HepG2 (cell line): ENCODE data around the gene PPP4R4. TPM values are rescaled to one million over a fixed set of nuclear protein-coding genes. Genes with fewer than 3 reads are reported as not detected.

ENCODE experiments used
- ARID2 ChIP-seq: sonication (generic); formaldehyde crosslinking; IDR thresholded peaks from 2 replicates; pipeline ENCODE4 v1.8.1; 2022; ENCODE audit warnings: mild to moderate bottlenecking, missing genetic modification reagents, borderline replicate concordance
- CREM ChIP-seq, 2 experiments: sonication (generic) in 1 of 2; formaldehyde crosslinking in 1 of 2; IDR thresholded peaks; 2 replicates each; pipeline versions ENCODE4 v1.4.0 to v1.6.1; 2016 to 2020; ENCODE audit warnings: antibody characterized with exemption in 1 of 2, mild to moderate bottlenecking in 1 of 2, missing genetic modification reagents in 1 of 2
- FOXP1 ChIP-seq, 2 experiments: fragments of 450-650 bp in 1 of 2; IDR thresholded peaks; 2 replicates each; pipeline ENCODE4 v1.6.1; 2017 to 2018; ENCODE audit warnings: antibody characterized with exemption in 1 of 2
- GFI1 ChIP-seq: sonication (generic); formaldehyde crosslinking; IDR thresholded peaks from 2 replicates; pipeline ENCODE4 v1.5.0; 2020; ENCODE audit warnings: missing genetic modification reagents, mild to moderate bottlenecking, borderline replicate concordance
- MIXL1 ChIP-seq: IDR thresholded peaks from 2 replicates; pipeline ENCODE4 v1.6.1; 2016
- NFE2 ChIP-seq: sonication (generic); formaldehyde crosslinking; IDR thresholded peaks from 2 replicates; pipeline ENCODE4 v1.4.0; 2020; ENCODE audit warnings: missing genetic modification reagents
- PAXIP1 ChIP-seq: sonication (generic); formaldehyde crosslinking; conservative IDR thresholded peaks from 2 replicates; pipeline ENCODE4 v1.4.0; 2020; ENCODE audit warnings: mild to moderate bottlenecking, missing genetic modification reagents, moderate library complexity
- RXRB ChIP-seq: IDR thresholded peaks from 2 replicates; pipeline ENCODE4 v1.6.1; 2016; ENCODE audit warnings: borderline replicate concordance, missing genetic modification reagents, missing compliant biosample characterization
- SMC3 ChIP-seq: IDR thresholded peaks from 2 replicates; pipeline ENCODE4 v1.6.1; 2011; ENCODE audit warnings: low read length, improper control_type of control experiment
- SOX5 ChIP-seq: IDR thresholded peaks from 2 replicates; pipeline ENCODE4 v1.6.1; 2016; ENCODE audit warnings: borderline replicate concordance
- TEAD3 ChIP-seq: optimal IDR thresholded peaks from 2 replicates; pipeline ENCODE3; 2016; ENCODE audit warnings: borderline replicate concordance
- ZFAT ChIP-seq: sonication (generic); formaldehyde crosslinking; conservative IDR thresholded peaks from 2 replicates; pipeline ENCODE4 v1.8.1; 2023; ENCODE audit warnings: missing genetic modification reagents, inconsistent platforms
- ZNF510 ChIP-seq: sonication (generic); formaldehyde crosslinking; IDR thresholded peaks from 2 replicates; pipeline ENCODE4 v1.4.0; 2020; ENCODE audit warnings: low read depth, mild to moderate bottlenecking, missing genetic modification reagents
- ZNF557 ChIP-seq: sonication (generic); formaldehyde crosslinking; IDR thresholded peaks from 2 replicates; pipeline ENCODE4 v1.4.0; 2020; ENCODE audit warnings: missing genetic modification reagents
- ZNF691 ChIP-seq: sonication (generic); formaldehyde crosslinking; IDR thresholded peaks from 2 replicates; pipeline ENCODE4 v1.4.0; 2020; ENCODE audit warnings: missing genetic modification reagents, low read depth, mild to moderate bottlenecking, borderline replicate concordance
- ZSCAN29 ChIP-seq: sonication (generic); formaldehyde crosslinking; conservative IDR thresholded peaks from 2 replicates; pipeline ENCODE4 v1.4.0; 2020; ENCODE audit warnings: mild to moderate bottlenecking, missing genetic modification reagents
- polyA plus RNA-seq, 8 experiments: library from polyadenylated mRNA; depleted of rRNA in 3 of 8; stranded (reverse) in 7 of 8; unstranded in 1 of 8; fragments of >200 nt; fragmentation: Illumina TruSeq in 4 of 8; extraction: Trizol in 4 of 8; gene quantifications; 2 replicates each; pipeline versions ENCODE4 v1.2.1 to v1.2.3, GENCODE V29; 2011 to 2016; ENCODE audit warnings: low read depth in 4 of 8, missing spikeins in 1 of 8, mixed read lengths in 1 of 8; ENCODE audit not compliant: insufficient read depth in 1 of 8
- total RNA-seq, 5 experiments: library from RNA; depleted of rRNA; stranded (reverse); fragments of >200 nt; fragmentation: Illumina TruSeq; extraction: Trizol; gene quantifications; 2 replicates each; pipeline ENCODE4 v1.2.3, GENCODE V29; 2016; ENCODE audit warnings: low read depth in 1 of 5
- TF ChIP-seq, protein P1 (sequence below), 2 experiments: sonication (generic) in 1 of 2; formaldehyde crosslinking in 1 of 2; IDR thresholded peaks; 2 replicates each; pipeline versions ENCODE4 v1.4.0 to v1.6.1; 2018 to 2020; ENCODE audit warnings: missing genetic modification reagents in 2 of 2, borderline replicate concordance in 1 of 2, low read depth in 1 of 2, mild to moderate bottlenecking in 1 of 2, missing biosample characterization in 1 of 2
- TF ChIP-seq, protein P2 (sequence below): sonication (generic); formaldehyde crosslinking; IDR thresholded peaks from 2 replicates; pipeline ENCODE4 v1.4.0; 2020; ENCODE audit warnings: missing genetic modification reagents, mild to moderate bottlenecking, borderline replicate concordance
- TF ChIP-seq, protein P3 (sequence below): sonication (generic); formaldehyde crosslinking; IDR thresholded peaks from 2 replicates; pipeline ENCODE4 v1.5.0; 2020; ENCODE audit warnings: mild to moderate bottlenecking, missing genetic modification reagents, moderate library complexity

PPP4R4 gene
- total and polyA plus RNA-seq, 2 of the 13 experiments (the other 11 are each of a cell fraction or from before 2014, with no cell fraction given) = 9.5 to 19.8 TPM

DNA sequence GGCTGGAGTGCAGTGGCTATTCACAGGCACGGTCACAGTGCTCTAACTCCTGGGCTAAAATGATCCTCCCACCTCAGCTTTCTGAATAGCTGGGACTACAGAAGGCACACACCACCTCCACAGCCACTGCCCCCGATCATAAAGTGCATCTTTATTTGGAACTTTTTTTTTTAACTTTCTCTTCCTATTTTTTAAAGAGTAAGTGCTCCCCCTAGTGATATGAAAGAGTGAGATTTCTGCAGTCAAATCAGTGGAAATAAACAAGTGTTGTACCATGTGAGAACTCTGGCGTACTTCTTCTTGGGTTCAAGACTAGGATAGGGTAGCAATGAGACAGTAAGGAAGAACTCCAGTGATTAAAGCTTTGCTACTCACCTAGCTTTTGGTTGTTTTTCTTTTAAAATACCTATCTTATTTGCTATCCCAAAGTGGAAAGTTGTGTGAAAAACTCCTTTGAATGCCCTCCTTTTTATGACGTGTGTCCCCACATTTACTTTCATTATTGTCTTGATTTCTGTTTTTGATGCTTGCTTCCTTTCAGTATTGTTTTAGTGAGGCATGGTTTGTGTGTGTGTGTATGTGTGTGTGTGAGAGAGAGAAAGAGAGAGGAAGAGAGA is 6.6 kb downstream of the PPP4R4 start (continued):
- TF ChIP-seq, protein P1, sequence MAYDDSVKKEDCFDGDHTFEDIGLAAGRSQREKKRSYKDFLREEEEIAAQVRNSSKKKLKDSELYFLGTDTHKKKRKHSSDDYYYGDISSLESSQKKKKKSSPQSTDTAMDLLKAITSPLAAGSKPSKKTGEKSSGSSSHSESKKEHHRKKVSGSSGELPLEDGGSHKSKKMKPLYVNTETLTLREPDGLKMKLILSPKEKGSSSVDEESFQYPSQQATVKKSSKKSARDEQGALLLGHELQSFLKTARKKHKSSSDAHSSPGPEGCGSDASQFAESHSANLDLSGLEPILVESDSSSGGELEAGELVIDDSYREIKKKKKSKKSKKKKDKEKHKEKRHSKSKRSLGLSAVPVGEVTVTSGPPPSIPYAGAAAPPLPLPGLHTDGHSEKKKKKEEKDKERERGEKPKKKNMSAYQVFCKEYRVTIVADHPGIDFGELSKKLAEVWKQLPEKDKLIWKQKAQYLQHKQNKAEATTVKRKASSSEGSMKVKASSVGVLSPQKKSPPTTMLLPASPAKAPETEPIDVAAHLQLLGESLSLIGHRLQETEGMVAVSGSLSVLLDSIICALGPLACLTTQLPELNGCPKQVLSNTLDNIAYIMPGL (CRISPR knock-in tag; IDR thresholded peaks at IDR 0.05; ENCODE audit: borderline replicate concordance in 1 of 2, low read depth in 1 of 2) = peak in 1 of 2 experiments; percentile 59; a peak in 1 of 4 replicates
- no peak for TF ChIP-seq ARID2
- TF ChIP-seq FOXP1 (IDR thresholded peaks at IDR 0.05) = no peak
- TF ChIP-seq FOXP1 (CRISPR knock-in tag; IDR thresholded peaks at IDR 0.05) = 0 out of 2 replicates have a peak, but pooled peaks have one; percentile 10
- peak; percentile 37 for TF ChIP-seq TEAD3 (CRISPR knock-in tag)
- 0 out of 2 replicates have a peak, but pooled peaks have one; percentile 72 for TF ChIP-seq ZNF510 (CRISPR knock-in tag)
- no peak for TF ChIP-seq ZFAT (CRISPR knock-in tag)
- 0 out of 2 replicates have a peak, but pooled peaks have one; percentile 20 for TF ChIP-seq MIXL1
- 0 out of 2 replicates have a peak, but pooled peaks have one; percentile 37 for TF ChIP-seq ZSCAN29
- 0 out of 2 replicates have a peak, but pooled peaks have one; percentile 17 for TF ChIP-seq CREM (IDR thresholded peaks at IDR 0.05)
- TF ChIP-seq CREM (CRISPR knock-in tag; IDR thresholded peaks at IDR 0.05) = no peak
- TF ChIP-seq, protein P2, sequence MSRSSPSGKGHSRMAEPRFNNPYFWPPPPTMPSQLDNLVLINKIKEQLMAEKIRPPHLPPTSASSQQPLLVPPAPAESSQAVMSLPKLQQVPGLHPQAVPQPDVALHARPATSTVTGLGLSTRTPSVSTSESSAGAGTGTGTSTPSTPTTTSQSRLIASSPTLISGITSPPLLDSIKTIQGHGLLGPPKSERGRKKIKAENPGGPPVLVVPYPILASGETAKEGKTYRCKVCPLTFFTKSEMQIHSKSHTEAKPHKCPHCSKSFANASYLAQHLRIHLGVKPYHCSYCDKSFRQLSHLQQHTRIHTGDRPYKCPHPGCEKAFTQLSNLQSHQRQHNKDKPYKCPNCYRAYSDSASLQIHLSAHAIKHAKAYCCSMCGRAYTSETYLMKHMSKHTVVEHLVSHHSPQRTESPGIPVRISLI (CRISPR knock-in tag) = peak; percentile 94
- TF ChIP-seq ZNF557 (CRISPR knock-in tag) = no peak
- TF ChIP-seq GFI1 (CRISPR knock-in tag) = 0 out of 2 replicates have a peak, but pooled peaks have one; percentile 24
- peak; percentile 9; the same call in 1 of the 2 replicates for TF ChIP-seq SOX5 (CRISPR knock-in tag)
- TF ChIP-seq, protein P3, sequence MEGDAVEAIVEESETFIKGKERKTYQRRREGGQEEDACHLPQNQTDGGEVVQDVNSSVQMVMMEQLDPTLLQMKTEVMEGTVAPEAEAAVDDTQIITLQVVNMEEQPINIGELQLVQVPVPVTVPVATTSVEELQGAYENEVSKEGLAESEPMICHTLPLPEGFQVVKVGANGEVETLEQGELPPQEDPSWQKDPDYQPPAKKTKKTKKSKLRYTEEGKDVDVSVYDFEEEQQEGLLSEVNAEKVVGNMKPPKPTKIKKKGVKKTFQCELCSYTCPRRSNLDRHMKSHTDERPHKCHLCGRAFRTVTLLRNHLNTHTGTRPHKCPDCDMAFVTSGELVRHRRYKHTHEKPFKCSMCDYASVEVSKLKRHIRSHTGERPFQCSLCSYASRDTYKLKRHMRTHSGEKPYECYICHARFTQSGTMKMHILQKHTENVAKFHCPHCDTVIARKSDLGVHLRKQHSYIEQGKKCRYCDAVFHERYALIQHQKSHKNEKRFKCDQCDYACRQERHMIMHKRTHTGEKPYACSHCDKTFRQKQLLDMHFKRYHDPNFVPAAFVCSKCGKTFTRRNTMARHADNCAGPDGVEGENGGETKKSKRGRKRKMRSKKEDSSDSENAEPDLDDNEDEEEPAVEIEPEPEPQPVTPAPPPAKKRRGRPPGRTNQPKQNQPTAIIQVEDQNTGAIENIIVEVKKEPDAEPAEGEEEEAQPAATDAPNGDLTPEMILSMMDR (CRISPR knock-in tag) = peak; percentile 66
- TF ChIP-seq SMC3 = peak; percentile 47
- no peak for TF ChIP-seq NFE2 (CRISPR knock-in tag)
- TF ChIP-seq ZNF691 (CRISPR knock-in tag) = 0 out of 2 replicates have a peak, but pooled peaks have one; percentile 22
- TF ChIP-seq PAXIP1 (CRISPR knock-in tag) = peak; percentile 55
- TF ChIP-seq RXRB (CRISPR knock-in tag) = 0 out of 2 replicates have a peak, but pooled peaks have one; percentile 10
